Activated gamma-delta T cell treated with Interleukin-2 at 50 U/mL for 16 hours (primary cell): ENCODE results near the gene WDFY3.

Experiments used
- DNase-seq: peaks from one replicate; pipeline ENCODE4 v3.0.0-alpha.2; 2020

The WDFY3 gene

GRCh38 chr4:84661191-84661939 is 305.1 kb downstream of the WDFY3 start:
- DNase-seq, result no peak

- DNase-seq, result no peak
Observed at GRCh38 chr4:84660606-84661005, 305.9 kb downstream of the WDFY3 start.

- no peak for DNase-seq
Observed at GRCh38 chr4:84652478-84652877, 314.0 kb downstream of the WDFY3 start.

- no peak for DNase-seq
Observed at GRCh38 chr4:84651499-84651898, 315.0 kb downstream of the WDFY3 start.

GRCh38 chr4:84648863-84649647 is 317.4 kb downstream of the WDFY3 start:
- DNase-seq, result no peak

GRCh38 chr4:84648178-84648577 is 318.3 kb downstream of the WDFY3 start:
- no peak for DNase-seq

GRCh38 chr4:84647312-84647884 is 319.1 kb downstream of the WDFY3 start:
- no peak for DNase-seq

GRCh38 chr4:84644087-84644486 is 322.4 kb downstream of the WDFY3 start:
- no peak for DNase-seq

- DNase-seq, result no peak
Observed at GRCh38 chr4:84639145-84639544, 327.3 kb downstream of the WDFY3 start.

GRCh38 chr4:84638092-84638491 is 328.4 kb downstream of the WDFY3 start:
- no peak for DNase-seq

- no peak for DNase-seq
Observed at GRCh38 chr4:84634961-84635360, 331.5 kb downstream of the WDFY3 start.

- no peak for DNase-seq
Observed at GRCh38 chr4:84632092-84632491, 334.4 kb downstream of the WDFY3 start.

- no peak for DNase-seq
Observed at GRCh38 chr4:84631573-84631972, 334.9 kb downstream of the WDFY3 start.

GRCh38 chr4:84626673-84627072 is 339.8 kb downstream of the WDFY3 start:
- DNase-seq, result no peak

- DNase-seq, result no peak
Observed at GRCh38 chr4:84623661-84624060, 342.8 kb downstream of the WDFY3 start.

- DNase-seq, result no peak
Observed at GRCh38 chr4:84622959-84623358, 343.5 kb downstream of the WDFY3 start.
